Dermis blood vessel endothelial cell (primary cell): ENCODE measurements around the gene P2RX2. TPM values are rescaled to one million over a fixed set of nuclear protein-coding genes. Genes with fewer than 3 reads are reported as not detected.

Source experiments
- DNase-seq: peaks from one replicate; pipeline ENCODE4 v3.0.0; 2010
- total RNA-seq: library from RNA; depleted of rRNA; stranded (reverse); fragments of >200 nt; gene quantifications from 2 replicates; pipeline ENCODE4 v1.2.3, GENCODE V29; 2014

The P2RX2 gene
- total RNA-seq, 1 donor from 2014 or later, result 0.17 TPM

DNA sequence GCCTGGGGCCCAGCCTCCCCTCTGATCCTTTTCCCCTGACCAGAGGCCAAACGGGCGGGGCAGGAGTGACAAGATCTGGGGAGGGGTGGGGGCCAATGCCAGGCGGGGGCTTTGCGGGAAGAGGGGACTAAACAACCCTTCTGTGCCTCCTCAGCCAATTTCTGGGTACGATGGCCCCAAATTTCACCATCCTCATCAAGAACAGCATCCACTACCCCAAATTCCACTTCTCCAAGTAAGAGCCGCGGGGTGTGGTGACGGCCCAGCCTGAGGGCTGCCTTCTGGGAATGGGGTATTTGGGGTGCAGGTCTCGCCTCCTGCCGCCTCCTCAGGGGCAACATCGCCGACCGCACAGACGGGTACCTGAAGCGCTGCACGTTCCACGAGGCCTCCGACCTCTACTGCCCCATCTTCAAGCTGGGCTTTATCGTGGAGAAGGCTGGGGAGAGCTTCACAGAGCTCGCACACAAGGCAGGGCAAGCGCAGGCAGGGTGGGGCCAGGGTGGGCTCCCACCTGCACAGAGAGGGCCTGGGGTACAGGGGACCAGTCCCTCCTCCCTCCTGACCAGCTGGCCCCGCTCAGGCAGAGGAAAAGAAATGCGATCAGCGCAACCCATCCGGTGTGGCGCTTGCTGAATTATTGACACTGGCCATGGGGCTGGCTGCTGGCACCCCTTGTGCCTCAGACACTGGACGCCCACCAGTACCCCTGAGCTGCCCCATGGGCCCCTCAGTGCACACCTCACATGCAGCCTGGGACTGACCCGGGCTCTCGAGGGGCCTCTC, 1.7 kb downstream of the P2RX2 start:
- DNase-seq, result no peak

- no peak for DNase-seq
Measured at GRCh38 chr12:132620899-132621656, 2.5 kb downstream of the P2RX2 start.

- no peak for DNase-seq
Measured at GRCh38 chr12:132621657-132622435, 3.3 kb downstream of the P2RX2 start.

- DNase-seq, result peak; percentile 23
Measured at GRCh38 chr12:132622437-132623071, 4.0 kb downstream of the P2RX2 start.

- DNase-seq, result no peak
Measured at GRCh38 chr12:132623072-132623869, 4.7 kb downstream of the P2RX2 start.

DNA sequence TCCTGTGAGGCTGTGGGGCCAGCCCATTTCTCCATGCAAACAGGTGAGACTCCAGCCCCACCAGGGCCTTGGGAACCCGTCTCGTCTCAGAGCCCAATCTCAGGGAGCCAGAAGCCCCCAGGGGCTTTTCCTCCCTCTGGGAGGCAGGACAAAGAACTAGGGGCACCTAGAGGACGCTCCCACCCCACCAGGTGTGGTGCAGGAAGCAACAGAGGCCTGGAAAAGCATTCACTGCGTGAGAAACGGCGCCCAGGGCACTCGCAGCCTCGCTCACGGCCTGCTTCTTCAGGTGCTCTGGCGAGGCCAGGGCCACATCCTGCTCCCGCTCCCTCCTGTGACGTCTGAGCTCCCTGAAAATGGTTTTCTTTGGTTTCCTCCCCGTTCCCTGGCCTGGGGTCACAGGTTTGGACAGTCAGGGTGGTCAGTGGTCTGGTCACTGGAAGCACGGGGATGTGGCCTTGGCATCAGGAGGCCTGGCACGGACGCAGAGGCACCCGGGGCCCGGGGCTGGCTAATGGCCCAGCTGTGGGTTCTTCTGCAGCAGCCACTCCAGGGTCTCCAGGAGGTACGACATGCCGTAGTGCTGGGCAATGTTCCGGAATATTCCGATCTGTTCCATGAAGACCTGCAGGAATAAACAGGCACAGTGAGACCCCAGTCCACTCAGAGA, 5.7 kb downstream of the P2RX2 start:
- DNase-seq, result no peak

GRCh38 chr12:132624910-132625630, 6.5 kb downstream of the P2RX2 start:
- no peak for DNase-seq

DNA sequence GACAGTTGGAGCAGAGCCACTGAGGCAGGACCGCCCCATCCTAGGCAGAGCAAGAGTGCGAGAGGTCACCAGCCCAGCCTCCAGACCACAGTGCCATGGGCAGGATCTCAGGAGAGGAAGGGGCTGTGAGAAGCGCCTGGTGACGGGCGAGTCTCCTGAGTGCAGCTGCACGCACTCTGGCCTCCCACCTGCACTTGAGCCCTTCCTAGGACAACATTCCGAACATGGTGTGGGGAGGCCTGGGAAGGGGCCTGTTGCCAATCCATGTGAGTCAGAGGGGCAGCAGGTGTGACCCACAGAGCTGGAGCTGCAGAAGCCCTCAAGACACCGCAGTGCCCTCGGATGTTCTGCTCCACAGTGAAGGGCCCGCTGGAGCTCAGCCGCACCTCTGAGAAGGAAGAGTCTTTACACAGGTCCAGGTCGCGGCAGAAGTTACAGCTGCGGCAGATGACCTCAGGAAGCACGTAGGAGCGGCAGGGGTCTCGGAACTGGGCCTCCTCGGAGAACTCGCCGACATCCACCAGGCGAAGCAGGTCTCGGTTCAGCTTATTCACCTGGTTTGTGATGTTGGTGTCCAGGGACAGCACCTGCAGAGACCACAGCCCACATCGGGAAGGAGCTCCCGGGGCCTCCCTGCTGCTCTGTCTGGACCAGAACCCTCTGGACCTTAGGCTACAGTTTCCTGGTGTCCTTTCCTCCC, 7.3 kb downstream of the P2RX2 start:
- DNase-seq, result no peak

DNA sequence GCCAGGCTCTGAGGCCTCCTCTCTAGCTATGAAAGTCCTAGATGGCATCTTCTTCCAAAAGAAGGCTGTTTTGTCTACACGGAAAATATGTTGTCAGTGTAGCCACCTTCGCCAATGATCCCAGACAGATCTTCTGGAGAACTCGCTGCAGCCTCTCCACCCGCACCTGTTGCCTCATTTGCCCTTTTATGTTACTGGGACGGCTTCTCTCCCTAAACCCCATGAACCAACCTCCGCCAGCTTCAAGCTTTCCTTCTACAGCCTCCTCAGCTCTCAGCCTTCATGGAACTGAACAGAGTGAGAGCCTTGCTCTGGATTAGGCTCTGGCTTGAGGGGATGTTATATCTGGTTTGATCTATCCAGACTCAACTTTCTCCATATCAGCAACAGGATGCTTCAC, 10.8 kb downstream of the P2RX2 start:
- DNase-seq, result no peak

- no peak for DNase-seq
Measured at GRCh38 chr12:132630672-132631071, 12.1 kb downstream of the P2RX2 start.

GRCh38 chr12:132631666-132632065, 13.1 kb downstream of the P2RX2 start:
- DNase-seq, result no peak

GRCh38 chr12:132632521-132633228, 14.1 kb downstream of the P2RX2 start:
- DNase-seq, result no peak

GRCh38 chr12:132633398-132633797, 14.8 kb downstream of the P2RX2 start:
- DNase-seq, result no peak

DNA sequence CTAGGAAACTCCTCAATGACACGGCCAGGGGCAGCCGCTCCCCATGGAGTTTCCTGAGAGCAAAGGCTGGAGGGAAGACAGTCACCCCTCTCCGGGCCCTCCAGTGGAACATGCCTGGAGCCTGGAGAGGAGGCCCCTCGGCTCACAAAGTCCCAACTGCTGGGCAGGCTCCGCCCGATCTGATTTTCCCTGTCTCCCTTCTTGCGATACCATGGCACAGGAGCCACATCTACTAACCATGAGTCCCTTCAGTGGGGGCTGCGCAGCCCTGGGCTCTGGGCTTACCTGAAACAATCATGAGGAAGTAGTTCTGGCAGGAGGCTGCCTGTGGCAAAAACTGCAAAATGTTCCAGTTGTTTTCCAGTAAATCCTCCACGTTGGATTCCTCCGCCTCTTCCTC, 15.3 kb downstream of the P2RX2 start:
- DNase-seq, result no peak

GRCh38 chr12:132634411-132634990, 15.9 kb downstream of the P2RX2 start:
- no peak for DNase-seq

DNA sequence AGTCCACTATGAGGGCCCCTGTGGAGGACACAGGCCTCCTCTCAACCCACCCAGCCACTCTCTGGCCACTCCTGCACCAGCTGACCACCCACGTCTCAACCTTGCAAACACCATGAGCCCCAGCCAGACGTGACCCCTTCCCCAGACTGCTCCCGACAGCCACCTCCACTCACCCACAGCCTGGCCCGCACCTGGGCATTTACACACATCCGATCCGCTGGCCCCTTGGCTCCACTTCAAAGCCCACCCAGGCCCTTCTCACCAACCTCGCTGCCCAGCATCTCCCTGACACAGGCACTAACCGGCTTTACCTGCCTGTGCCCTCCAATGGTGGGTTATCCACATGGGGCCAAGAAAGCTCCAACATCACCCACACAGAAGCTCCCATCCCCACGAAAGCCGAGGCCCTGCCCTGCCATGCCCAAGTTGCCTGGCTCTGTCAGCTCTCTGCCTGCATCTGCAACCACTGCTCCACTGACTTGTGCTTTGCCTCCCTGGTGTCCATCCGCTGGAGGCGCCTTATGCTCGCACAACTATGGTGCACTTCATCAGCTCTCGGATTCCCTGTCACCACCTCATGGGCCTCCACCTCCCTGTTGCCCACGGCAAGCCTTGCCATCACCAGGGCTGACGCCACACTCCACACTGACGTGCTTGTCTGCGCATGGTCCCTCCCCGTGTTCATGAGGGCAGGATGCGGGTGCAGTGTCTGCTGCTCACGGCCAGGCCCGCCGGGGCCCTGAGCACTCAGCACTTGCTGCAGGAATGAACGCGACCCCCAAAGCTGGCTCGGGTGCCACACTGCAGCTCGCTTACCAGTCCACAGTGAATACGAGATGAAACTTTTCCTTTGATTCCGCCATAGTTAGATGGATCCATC, 16.7 kb downstream of the P2RX2 start:
- no peak for DNase-seq

DNA sequence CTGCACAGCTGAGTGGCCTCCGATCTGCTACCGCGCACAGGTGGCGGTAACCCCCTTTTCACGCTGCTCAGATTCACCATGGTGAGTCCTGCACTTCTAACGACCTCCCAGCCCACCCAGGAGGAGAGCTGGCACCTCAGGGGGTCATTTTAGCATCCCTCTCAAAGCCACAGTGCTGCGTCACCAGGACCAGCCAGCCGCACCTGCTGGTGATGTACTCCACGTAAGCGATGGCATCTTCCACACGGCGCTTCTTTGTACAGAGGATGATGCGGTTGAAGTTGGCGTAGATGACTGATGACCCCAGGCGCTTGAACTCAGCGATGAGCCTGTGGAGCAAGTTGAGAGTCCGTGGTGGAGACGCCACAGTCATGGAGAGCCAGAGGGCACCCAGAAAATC, 19.2 kb downstream of the P2RX2 start:
- DNase-seq, result no peak
